HG02938 (cell line): Measurements from ENCODE around the gene MAST3.
A peak's percentile ranks its signal among the peaks of the same experiment; 100 is the strongest.
"Not testable (repeated sequence)": the region's sequence is repeated elsewhere in the genome, so short reads cannot be mapped to it uniquely, and the experiment has no call there.

Experiments
- ATAC-seq: cut with Tn5 transposase; IDR thresholded peaks from one replicate; pipeline ENCODE4 v1.9.1; 2021; ENCODE audit warnings: mild to moderate bottlenecking, moderate library complexity; ENCODE audit not compliant: unreplicated experiment

The MAST3 gene

DNA sequence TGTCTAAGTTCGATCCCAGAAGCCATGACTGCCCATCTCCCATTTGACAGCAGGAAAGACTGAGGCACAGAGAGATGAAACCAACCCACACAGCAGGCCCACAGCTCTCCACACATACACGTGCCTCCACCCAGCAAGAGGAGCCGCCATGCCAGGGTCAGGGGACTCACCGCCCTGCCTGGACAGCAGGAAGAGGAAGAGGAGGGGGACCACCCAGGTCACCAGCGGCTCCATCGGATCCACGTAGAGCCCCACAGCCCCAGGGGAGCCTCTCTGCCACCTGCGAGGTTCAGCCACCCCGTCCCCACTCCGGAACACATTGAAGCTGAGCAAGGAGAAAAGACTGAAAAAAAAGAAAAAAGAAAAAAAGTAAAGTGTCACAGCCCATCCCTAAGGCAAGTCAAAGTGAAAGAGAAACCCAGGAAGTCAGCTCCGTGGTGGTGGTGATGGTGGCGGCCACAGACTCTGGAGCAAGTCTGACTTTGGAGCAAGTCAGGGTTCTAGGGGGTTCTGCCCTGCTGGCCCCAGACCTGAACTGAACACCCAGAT, 10.9 kb upstream of the MAST3 start, which contains the start of gene IL12RB1:
Gene IL12RB1, minus strand, starts transcription at position 345 of the 549 bp plus-strand sequence. Its CDS starts 111 bp downstream, at position 234.
- no peak for ATAC-seq

DNA sequence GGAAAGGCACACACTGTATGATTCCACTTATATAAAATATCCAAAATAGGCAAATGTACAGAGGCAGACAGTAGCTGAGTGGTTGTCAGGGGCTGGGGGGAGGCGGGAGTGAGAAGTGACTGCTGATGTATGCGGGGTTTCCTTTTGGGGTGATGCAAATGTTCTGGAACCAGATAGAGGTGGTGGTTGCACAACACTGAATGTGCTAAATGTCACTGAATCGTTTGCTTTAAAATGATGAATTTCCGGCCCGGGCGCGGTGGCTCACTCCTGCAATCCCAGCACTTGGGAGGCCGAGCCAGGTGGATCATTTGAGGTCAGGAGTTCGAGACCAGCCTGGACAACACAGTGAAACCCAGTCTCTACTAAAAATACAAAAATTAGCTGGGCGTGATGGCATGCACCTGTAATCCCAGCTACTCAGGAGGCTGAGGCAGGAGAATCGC, 8.5 kb upstream of the MAST3 start:
- ATAC-seq = not testable (repeated sequence)

GRCh38 chr19:18089726-18090125, 7.9 kb upstream of the MAST3 start:
- no peak for ATAC-seq

- no peak for ATAC-seq
These were observed 6.9 kb upstream of the MAST3 start for GRCh38 chr19:18090545-18091216.

DNA sequence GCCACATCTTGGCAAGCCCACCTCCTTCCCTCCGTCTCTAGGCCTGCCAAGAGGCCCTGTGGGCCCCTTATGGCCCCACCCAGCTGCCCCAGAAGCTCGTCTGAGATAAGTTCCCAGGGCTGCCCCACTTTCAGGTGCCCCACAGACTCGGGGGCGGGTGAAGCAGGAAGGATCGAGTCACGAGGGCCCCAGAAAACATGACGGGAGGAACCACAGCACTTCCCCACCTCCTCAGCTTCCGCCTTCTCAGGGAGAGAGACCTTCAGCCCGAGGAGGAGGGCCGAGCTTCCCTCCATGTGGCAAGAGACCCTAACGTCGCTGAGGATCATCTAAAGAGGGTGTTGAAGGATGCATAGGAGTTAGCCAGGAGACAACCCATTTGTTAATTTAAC, 6.4 kb upstream of the MAST3 start:
- ATAC-seq = no peak

DNA sequence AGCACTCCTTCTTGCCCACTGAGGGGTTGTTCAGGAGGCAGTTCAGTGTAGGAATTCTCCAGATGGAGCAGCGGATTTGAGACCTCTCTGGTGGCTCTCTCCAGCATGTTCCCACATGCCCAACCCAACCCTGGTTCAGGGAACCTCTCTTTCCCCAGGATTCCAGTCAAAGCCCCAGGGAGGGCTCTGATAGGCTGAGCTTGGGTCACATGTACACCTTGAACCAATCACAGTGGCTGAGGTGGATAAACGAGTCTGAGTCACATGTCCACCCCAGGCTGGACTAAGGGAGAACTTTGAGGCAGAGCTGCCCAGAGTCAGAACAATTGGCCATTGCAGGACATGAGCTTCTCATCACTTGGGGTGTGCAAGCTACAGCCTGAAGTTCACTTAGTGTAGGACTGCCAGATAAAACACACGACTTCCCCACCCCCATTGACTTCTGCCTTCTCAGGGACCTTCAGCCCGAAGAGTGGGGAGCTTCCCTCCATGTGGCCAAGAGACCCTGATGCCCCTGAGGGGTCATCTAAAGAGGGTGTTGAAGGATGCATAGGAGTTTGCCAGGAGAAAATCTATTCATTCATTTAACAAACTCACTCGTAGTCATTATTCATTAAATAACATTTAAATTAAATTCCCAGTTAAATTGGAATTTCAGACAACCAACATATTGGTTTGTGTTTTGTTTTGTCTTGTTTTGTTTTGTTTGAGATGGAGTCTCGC, 4.0 kb upstream of the MAST3 start:
- no peak for ATAC-seq

DNA sequence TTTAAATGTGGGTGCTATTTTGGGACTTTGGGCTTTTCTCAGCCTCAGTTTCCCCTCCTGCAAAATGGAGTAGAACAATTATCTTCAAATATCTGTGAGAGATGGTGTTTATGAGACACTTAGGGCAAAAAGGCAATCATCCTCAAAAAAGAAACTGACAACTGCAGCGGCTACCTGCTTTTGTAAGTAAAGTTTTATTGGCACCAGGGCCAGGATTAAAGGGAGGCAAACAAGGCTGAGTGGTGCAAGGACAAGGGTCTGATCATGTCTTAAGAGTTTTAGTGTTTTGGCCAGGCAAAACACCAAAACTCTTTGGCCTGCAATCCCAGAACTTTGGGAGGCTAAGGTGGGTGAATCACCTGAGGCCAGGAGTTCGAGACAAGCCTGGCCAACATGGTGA, 1.3 kb upstream of the MAST3 start:
- ATAC-seq = no peak

GRCh38 chr19:18097993-18098890, 664 bp downstream of the MAST3 start:
- peak; percentile 5 for ATAC-seq

DNA sequence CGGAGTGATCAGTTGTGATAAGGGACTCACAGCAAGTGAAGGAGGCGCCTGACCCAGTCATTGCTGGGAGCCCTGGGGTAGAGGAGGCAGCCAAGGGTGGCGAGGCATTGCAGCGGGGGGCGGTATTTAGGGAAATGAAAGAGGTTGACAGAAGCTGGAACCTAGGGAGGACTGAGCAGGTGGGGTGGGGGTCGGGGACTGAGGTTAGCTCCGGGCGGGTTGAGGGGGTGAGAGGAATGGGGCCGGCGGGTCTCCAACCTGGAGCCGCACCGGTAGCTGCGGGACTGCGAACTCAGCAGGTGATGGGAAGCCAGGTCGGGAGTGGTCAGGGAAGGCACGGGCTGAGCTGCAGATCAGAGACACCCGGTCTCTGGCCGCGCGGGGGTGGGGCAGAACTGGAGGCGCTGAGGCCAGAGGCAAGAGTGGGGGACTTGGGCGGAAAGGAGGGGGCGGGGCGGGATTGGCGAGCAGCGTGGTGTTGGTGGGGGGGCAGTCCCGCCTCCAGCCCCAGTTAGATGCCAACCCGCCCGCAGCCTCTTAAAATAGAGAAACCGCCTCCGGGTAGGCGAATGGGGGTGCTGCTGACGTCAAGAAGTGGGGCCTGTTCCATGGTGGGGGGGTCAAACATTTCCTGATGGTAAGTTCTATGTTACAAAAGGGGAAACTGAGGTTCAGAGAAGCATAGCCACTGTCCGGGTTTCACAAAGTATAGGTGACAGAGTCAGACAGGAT, 1.5 kb downstream of the MAST3 start:
- ATAC-seq = peak; percentile 49

GRCh38 chr19:18099623-18099995, 2.0 kb downstream of the MAST3 start:
- ATAC-seq = no peak

DNA sequence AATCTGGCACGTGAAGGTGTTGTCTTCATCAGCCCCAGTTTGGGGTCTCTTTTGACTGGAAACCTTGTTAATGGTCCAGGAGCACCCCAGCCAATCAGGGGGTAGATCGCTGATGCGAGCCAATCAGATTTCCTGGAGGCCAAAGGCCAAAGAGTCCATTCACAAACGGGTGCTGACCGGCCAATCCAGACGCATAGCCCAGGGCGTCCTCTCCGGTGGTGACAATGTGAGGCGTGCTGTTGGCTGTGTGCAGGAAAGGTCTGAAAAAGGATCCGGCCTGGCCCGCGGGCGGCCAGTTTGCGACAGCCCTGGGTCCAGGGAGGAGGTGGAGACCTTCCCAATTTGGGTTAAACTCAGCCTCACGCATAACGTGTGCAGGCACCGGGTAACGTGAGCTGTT, 3.1 kb downstream of the MAST3 start:
- ATAC-seq = no peak

- no peak for ATAC-seq
These were observed 3.7 kb downstream of the MAST3 start for GRCh38 chr19:18101268-18101667.

DNA sequence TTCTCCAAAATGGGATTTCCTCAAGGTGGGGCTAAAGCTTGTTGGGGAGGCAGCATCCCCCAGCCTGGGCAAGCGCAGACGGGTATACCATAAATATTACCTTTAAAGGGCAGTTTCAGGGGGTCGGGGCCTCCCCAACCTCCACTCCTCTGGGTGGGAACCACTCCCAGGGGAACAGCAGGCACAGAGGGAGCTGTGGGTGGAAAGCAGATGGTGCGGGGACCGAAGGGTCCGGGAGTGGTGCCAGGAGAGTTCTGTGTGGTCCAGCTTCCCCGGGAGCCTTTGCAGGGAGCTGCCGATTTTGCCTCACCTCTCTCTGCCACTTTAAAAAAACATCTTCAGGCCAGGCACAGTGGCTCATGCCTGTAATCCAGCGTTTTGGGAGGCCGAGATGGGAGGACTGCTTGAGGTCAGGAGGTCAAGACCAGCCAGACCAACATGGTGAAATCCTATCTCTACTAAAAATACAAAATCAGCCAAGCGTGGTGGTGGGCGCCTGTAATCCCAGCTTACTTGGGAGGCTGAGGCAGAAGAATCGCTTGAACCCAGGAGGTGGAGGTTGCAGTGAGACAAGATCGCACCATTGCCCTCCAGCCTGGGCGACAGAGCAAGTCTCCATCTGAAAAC, 5.5 kb downstream of the MAST3 start:
- no peak for ATAC-seq

- ATAC-seq = no peak
These were observed 7.2 kb downstream of the MAST3 start for GRCh38 chr19:18104793-18105131.

DNA sequence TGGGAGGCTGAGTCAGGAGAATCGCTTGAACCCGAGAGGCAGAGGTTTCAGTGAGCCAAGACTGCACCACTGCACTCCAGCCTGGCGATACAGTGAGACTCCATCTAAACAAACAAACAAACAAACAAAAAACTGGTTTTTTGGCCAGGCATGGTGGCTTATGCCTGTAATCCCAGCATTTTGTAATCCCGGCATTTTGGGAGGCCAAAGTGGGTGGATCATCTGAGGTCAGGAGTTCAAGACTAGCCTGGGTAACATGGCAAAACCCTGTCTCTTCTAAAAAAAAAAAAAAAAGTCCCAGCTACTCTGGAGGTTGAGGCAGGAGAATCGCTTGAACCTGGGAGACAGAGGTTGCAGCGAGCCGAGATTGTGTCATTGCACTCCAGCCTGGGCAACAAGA, 7.7 kb downstream of the MAST3 start:
- ATAC-seq = not testable (repeated sequence)

DNA sequence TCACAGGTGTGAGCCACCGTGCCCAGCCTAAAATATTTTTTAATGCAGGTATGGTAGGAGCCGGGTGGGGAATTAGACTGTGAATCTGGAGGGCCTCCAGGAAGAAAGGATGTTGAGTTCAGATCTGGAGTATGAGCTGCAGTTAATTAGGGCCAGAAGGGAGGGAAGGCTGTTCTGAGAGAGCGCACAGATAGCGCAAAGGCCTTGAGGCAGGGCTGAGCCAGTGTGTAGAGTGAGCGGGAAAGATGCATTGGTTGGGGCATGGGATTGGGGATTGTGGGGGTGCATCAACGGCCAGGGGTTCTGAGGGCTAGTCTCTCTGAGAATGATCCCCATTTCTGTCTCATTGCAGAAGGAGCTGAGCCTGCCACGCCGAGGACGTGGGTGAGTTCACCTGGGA, 9.7 kb downstream of the MAST3 start:
- ATAC-seq = no peak

DNA sequence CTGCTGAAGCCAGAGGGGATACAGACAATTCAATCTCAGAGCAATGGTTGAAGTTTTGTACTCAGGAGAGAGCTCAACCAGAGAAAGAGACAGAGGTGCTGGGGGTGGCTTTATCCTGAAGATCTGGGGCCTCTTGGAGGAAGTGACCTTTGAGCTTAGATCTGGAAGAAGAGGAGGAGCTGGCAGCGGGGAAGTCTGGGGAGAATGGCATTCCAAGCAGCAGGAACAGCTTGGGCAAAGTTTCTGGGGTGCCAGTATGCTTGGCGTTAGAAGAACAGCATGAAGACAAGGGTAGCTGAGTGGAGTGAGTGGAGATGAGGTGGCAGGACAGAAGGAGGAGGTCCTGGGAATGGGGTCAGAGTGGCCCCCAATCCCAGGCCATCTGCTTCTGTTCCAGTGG, 11.3 kb downstream of the MAST3 start:
- no peak for ATAC-seq

- no peak for ATAC-seq
These were observed 11.8 kb downstream of the MAST3 start for GRCh38 chr19:18109341-18109732.

- no peak for ATAC-seq
These were observed 12.4 kb downstream of the MAST3 start for GRCh38 chr19:18109733-18110608.
